GM18519 (cell line): ENCODE measurements around the gene SRMS.

ENCODE experiments used
- ATAC-seq: cut with Tn5 transposase; IDR thresholded peaks from one replicate; pipeline ENCODE4 v1.9.1; 2021; ENCODE audit warnings: mild to moderate bottlenecking, moderate library complexity; ENCODE audit not compliant: unreplicated experiment, low FRiP score

Gene SRMS

GRCh38 chr20:63495167-63495720, 52.3 kb downstream of the SRMS start:
- ATAC-seq: no peak

- ATAC-seq: no peak
Measured at GRCh38 chr20:63494420-63495166, 53.0 kb downstream of the SRMS start.

GRCh38 chr20:63494084-63494419, 53.5 kb downstream of the SRMS start:
- ATAC-seq: no peak

DNA sequence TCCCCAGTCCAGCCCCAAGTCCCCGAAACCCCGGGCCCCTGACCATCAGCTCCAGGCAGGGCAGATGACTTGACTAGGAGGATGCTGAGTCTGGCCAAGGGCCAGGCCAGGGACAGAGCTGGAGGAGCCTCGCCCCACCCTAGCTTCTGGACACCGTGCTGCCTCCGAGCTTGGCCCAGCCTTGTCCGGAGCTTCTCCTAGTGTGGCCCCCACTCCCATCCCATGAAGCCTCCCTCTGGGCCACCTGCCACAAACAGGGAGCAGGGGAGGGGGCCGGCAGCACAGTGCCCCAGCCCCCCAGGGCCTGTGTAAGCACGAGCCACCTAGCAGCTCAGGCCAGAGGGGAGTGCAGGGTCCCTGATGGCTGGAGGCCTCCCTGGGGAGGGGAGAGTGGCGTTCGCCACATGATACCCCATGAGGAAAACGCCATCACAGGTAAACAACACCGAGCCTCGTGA, 54.0 kb downstream of the SRMS start:
- no peak for ATAC-seq

DNA sequence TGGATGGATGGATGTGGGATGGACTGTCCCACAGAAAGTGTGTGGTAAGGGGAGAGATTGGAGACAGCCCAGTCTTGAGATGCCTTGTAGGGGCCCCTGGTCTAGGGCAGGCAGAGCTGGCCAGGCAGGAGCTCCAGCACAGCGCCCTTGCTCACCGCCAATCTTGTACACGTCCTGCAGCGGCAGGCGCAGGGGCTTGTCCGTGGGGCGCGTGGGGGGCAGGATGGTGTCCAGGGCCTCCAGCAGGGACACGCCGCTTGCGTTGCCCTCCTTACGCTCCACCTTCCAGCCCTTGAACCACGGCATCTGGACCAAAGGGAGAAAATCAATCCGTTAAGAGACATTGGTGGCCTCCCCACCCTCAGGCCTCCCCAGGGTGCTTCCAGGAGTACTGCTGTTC, 54.6 kb downstream of the SRMS start:
- no peak for ATAC-seq

DNA sequence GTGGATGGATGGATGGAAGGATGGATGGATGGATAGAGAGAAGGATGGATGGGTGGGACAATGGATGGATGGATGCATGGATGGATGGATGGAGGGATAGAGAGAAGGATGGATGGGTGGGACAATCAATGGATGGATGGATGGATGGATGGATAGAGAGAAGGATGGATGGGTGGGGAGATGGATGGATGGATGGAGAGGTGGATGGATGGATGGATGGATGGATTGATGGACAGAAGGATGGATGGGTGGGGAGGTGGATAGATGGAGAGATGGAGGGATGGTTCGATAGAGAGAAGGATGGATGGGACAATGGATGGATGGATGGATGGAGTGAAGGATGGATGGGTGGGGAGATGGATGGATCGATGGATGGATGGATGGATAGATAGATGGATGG, 55.0 kb downstream of the SRMS start:
- ATAC-seq: no peak

- ATAC-seq: no peak
Measured at GRCh38 chr20:63491635-63492230, 55.8 kb downstream of the SRMS start.

GRCh38 chr20:63491078-63491477, 56.5 kb downstream of the SRMS start:
- no peak for ATAC-seq
